ENCODE data around the gene MYO5A.
"Not testable (repeated sequence)": the region's sequence is repeated elsewhere in the genome, so short reads cannot be mapped to it uniquely, and the experiment has no call there.

Gene MYO5A

DNA sequence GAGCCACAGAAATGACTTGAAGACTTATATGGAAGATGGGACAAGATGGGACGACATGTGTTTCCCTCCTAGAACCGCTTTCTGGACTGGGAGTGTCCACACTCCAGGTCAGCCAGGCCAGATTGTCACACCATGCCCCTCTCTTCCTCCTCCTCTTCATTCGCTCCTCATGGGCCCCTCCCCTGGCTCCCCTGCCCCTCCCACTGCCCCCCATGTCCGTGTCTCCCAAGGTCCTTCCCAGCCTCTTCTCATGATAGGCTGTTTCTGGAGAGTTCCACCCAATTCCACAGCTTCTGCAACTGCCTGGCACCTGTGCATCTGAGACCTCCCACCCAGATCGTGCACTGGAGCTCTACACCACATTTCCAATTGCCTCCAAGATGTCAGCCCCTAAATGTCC, 239.7 kb downstream of the MYO5A start:
- no peak for DNase-seq (ENCODE audit: low read depth)

DNA sequence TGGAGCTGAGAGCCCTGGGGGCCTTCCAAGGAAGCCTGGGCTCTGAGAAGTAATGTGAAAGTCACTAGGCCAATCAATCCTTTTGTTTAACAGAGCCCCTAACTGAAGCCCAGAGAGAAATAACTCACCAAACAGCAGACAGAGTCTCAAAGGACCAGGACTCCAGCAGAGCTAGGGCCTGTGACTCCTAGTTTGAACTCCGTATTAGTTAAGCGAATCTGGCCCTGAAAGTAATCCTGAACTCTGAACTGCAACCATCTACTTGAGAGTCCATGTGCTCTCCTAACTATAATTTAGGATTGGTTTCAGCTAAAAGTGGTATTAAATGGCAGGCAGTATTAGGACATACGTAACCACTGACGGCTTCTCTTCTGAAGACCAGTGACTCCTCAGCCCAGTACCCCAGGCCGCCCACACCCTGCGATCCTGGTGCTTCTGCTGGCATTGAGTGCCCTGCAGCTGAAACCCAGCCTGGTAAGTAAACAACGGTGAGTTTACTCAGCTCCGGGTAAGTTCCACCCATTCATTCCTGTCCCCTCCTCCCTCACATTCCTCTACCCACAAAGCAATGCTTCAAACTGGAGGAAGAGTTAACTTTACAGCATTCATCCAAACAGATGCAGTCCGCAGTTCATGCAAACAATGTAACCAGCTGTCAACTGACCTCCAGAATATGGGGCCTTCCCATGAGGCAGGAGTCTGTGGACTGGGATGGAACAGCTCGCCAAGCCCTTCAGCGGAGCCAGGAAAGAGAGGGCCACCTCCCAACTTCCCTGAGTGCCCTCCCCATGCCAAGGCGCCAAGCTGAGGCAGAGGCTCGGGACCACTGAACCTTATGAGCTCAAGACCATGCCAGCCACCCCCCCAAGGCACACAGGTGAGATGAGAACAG, 240.4 kb downstream of the MYO5A start:
- DNase-seq (ENCODE audit: low read depth): peak; percentile 55

GRCh38 chr15:52287114-52287513, 241.6 kb downstream of the MYO5A start:
- no peak for DNase-seq (ENCODE audit: low read depth)

- not testable (repeated sequence) for DNase-seq (ENCODE audit: low read depth)
These were observed 242.7 kb downstream of the MYO5A start for GRCh38 chr15:52285941-52286340.

- peak; percentile 50 for DNase-seq (ENCODE audit: low read depth)
These were observed 244.5 kb downstream of the MYO5A start for GRCh38 chr15:52284164-52284563.

- DNase-seq (ENCODE audit: low read depth): no peak
These were observed 245.4 kb downstream of the MYO5A start for GRCh38 chr15:52283281-52283680.

DNA sequence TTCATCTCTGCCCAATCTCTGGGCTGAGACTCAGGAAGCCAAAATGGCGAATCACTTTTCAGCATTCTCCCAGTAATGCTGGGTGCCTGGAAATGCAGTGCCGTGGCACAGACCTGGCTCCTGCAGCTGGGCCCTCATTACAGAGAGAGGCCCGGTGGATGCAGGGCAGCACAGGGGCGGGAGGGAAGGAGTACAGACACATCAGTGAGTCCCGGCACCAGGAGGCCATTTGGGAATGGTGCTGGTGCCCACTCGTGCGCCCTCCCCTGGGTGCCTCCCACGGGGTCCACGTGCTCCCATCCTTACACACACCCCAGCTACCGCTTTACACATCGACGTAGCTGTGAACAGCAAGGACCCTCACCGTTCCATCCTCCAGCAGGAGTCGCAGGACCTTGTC, 246.3 kb downstream of the MYO5A start:
- no peak for DNase-seq (ENCODE audit: low read depth)

GRCh38 chr15:52281085-52282035, 247.3 kb downstream of the MYO5A start:
- no peak for DNase-seq (ENCODE audit: low read depth)

GRCh38 chr15:52280326-52281084, 248.2 kb downstream of the MYO5A start:
- DNase-seq (ENCODE audit: low read depth): no peak

DNA sequence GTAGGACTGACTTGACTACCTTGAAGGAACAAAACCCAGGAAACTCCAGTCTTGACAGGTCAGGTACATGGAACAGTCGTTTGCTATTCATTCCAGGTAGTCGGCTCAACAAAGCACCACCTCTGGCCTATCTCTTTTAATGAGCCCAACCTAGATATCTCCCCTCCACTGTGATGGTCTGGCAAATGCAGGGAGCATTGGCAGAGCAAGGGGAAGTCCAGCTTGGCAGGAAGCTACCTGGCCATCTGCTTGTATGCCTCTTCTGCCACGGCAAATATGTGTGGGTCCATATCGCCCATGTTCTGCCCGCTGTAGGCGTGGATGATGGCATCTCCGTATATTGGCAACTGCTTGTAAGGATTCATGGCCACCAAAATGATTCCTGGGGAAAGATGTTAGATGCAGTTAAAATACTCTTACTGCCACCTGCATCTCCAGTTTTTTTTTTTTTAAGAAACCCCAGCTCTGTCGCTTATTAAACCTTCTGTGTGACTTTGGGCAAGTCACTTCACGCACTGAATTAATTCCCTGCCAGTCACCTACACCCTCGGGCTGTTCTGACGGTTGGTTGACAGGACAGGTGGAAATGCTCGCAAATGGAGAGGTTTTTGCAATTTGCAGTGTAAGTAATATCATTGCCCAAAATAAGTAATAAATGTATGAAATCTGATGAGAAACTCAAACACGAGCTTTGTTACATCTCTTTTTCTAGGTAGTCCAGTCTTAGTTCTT, 249.9 kb downstream of the MYO5A start:
- DNase-seq (ENCODE audit: low read depth): no peak

GRCh38 chr15:52278135-52278534, 250.5 kb downstream of the MYO5A start:
- no peak for DNase-seq (ENCODE audit: low read depth)

DNA sequence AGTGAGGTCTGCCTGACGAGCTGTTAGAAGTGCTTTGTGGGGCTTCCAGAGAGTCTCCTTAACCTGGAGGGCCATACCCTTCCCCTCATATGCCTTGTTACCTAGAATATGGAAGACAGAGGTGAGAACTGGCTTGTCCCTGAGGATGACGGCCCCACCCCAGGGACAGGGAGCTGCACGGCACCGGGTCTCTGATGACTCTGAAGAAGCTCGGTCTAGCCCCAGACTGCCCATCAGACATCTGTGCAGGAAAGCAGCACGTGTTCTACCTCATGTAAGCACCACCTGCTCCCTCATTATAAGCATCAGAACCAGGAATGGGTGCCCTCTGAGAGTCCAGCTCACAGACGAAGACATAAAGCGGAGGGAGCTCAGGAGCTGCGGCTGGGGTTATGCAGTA, 251.1 kb downstream of the MYO5A start:
- DNase-seq (ENCODE audit: low read depth): no peak

- DNase-seq (ENCODE audit: low read depth): no peak
These were observed 252.4 kb downstream of the MYO5A start for GRCh38 chr15:52276256-52276770.

- no peak for DNase-seq (ENCODE audit: low read depth)
These were observed 265.0 kb downstream of the MYO5A start for GRCh38 chr15:52263563-52264282.

DNA sequence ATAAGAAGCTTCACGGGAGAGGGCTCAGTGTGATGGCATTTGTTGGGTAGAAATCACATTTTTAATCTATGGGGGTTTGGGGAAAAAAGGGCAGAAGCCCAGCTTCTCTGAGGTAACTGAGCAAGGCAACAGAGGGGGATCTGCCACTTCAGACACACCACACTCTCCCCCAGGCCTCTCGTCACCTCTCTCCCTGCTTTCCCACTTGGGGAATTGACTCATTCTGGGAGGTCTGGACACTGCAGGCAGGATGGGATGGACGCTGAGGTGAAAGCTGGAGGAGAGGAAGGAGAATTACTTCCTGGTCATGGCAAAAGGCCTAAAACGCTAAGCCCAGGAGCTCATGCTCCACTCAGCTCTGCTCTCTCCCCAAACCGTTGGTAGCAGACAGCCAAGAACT, 266.3 kb downstream of the MYO5A start:
- DNase-seq (ENCODE audit: low read depth): no peak

DNA sequence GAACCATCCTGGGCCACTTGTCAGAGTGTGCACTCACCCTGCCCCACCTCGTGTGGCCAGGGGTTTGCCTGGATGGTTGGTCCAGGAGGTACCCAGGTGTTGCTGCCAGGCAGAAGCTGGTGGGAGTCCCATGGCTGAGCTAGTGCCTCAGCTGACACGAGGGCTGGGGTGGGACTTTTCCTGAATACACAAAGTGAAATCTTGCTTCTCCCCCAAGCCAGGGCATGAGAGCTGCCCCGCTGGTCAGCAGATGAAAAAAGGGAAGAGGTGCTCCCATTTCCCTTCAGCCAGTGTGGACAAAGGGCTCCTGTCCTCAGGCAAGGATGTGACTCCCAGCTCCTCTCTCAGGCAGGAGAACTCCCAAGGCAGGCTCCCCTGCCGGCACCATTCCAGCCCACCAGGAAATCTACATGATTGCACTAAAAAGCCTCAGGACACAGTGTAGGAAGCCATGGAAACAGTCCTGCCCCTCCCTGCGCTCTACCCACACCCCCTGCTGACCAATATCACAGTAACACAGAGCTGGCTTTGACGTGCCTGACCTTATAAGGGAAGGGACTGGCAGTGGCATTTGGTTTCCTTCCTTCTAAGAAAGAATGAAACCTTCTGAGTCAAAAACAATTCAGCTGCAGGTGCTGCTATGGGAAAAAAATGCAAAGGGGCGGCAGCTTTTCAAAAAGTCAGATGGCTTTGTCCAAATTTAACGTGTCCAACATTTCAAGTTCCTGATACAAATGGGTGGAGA, 267.0 kb downstream of the MYO5A start:
- DNase-seq (ENCODE audit: low read depth): peak; percentile 56

GRCh38 chr15:52261026-52261425, 267.7 kb downstream of the MYO5A start:
- DNase-seq (ENCODE audit: low read depth): no peak

- DNase-seq (ENCODE audit: low read depth): no peak
These were observed 269.2 kb downstream of the MYO5A start for GRCh38 chr15:52259503-52259902.

GRCh38 chr15:52258461-52258860, 270.2 kb downstream of the MYO5A start:
- no peak for DNase-seq (ENCODE audit: low read depth)

DNA sequence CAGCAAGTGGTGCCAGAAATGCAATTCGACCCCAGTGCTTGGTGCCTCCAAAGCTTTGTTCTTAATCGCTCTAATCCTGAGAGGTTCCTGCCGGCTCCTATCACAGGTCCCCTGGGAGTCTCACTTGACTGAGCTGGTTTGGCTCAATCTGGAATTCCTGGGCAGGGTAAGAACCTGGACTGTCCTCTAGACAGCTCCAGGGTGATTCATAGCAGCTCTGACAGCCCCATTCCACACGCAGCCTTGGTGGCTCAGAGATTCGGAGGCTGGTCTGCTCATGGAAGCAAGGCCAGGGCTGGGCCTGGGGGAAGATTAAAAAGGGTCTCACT, 271.0 kb downstream of the MYO5A start:
- peak; percentile 11 for DNase-seq (ENCODE audit: low read depth)

Measured in amniotic epithelial cell (primary cell).